HL-60 (cell line): ENCODE measurements around the gene EEF1AKMT2.

ENCODE experiments used
- DNase-seq, 2 experiments: peaks; one replicate each; pipeline ENCODE4 v3.0.0-alpha.2; 2010 to 2020; ENCODE audit warnings: low read depth in 1 of 2, low spot score in 1 of 2
- H3K27ac ChIP-seq: fragments of 250-450 bp; sonication (Bioruptor Pico); replicated peaks from 2 replicates; pipeline ENCODE4 v1.5.1; 2020; ENCODE audit warnings: mild to moderate bottlenecking, moderate library complexity
- H3K27me3 ChIP-seq: fragments of 250-450 bp; sonication (Bioruptor Pico); 2 replicates; pipeline ENCODE4 v1.5.1; 2021; ENCODE audit warnings: mild to moderate bottlenecking, moderate library complexity; ENCODE audit not compliant: insufficient read depth, poor library complexity, severe bottlenecking
- H3K4me3 ChIP-seq: replicated peaks from 2 replicates; pipeline ENCODE4 v1.5.1; 2011; ENCODE audit warnings: mild to moderate bottlenecking, control low read depth, low read length; ENCODE audit not compliant: insufficient read depth
- GABPA ChIP-seq: IDR thresholded peaks from 2 replicates; pipeline ENCODE4 v1.6.1; 2012; ENCODE audit warnings: low read depth
- POLR2AphosphoS5 ChIP-seq: IDR thresholded peaks from 2 replicates; pipeline ENCODE4 v1.6.1; 2012; ENCODE audit warnings: low read depth
- REST ChIP-seq: IDR thresholded peaks from 2 replicates; pipeline ENCODE4 v1.6.1; 2012; ENCODE audit warnings: low read depth; ENCODE audit not compliant: insufficient replicate concordance
- SPI1 ChIP-seq: IDR thresholded peaks from 2 replicates; pipeline ENCODE4 v1.6.1; 2012; ENCODE audit warnings: low read depth, mild to moderate bottlenecking, borderline replicate concordance
- TF ChIP-seq, protein P1 (sequence below): IDR thresholded peaks from one replicate; pipeline ENCODE4 v1.5.1; 2011; ENCODE audit warnings: low read length, control low read depth, inconsistent platforms; ENCODE audit not compliant: insufficient read depth

The EEF1AKMT2 gene

GRCh38 chr10:124708246-124708779 lies 83.4 kb downstream of the EEF1AKMT2 start:
- H3K4me3 ChIP-seq: no peak overlapping the region
- DNase-seq: no peak
- no peaks in the 10 kb centered on the region for H3K27me3 ChIP-seq
- H3K27ac ChIP-seq: peak overlapping the region; percentile 49
- TF ChIP-seq POLR2AphosphoS5 (no peak), SPI1 (no peak), REST (no peak), GABPA (no peak)
- TF ChIP-seq, protein P1, sequence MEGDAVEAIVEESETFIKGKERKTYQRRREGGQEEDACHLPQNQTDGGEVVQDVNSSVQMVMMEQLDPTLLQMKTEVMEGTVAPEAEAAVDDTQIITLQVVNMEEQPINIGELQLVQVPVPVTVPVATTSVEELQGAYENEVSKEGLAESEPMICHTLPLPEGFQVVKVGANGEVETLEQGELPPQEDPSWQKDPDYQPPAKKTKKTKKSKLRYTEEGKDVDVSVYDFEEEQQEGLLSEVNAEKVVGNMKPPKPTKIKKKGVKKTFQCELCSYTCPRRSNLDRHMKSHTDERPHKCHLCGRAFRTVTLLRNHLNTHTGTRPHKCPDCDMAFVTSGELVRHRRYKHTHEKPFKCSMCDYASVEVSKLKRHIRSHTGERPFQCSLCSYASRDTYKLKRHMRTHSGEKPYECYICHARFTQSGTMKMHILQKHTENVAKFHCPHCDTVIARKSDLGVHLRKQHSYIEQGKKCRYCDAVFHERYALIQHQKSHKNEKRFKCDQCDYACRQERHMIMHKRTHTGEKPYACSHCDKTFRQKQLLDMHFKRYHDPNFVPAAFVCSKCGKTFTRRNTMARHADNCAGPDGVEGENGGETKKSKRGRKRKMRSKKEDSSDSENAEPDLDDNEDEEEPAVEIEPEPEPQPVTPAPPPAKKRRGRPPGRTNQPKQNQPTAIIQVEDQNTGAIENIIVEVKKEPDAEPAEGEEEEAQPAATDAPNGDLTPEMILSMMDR: no peak
